NCI-H1105 (cell line): ENCODE data around the gene GAN.

Experiments
- DNase-seq: peaks from one replicate; lab custom pipeline; 2025; lab: John Stamatoyannopoulos, UW

Gene GAN

DNA sequence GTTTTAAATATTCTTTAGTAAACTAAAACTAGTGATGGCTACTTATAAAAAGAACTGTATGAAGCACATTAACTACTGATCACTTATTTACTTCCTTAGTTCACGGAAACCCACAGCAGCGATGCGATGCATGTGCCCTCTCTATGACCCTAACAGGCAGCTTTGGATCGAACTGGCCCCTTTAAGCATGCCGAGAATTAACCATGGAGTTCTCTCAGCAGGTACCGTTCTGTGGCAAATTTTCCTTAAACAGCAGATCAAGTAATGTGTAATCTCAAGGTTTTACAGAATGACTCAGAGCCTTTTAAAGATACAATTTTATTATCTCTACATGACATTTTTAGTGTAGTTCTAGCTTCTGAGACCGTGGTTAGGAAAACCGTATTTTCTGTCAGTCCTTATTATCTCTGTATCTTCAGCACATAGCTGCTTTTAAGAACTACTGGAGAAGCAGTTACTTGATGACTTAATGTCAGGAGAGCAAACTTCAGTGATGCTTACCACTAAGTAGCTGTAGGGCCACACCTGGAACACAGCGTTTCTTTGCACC, 43.0 kb downstream of the GAN start:
- DNase-seq: no peak

DNA sequence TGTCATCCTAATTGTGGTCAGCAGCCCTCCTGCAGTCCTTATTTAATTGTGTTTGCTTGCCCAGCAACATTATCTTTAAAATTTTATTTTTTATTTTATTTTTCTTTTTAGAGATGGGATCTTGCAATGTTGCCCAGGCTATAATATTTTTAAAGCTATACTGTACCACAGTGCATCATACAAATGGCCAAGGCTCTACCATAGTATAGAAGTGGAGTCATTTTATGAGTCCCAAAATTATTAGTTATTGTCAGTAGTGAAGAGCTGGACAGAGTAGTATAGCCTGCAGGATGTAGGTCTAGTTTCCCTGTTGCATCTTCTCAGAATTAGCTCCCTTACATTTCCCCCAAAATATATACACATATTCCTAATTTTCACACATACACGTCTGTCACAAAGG, 44.1 kb downstream of the GAN start:
- DNase-seq: no peak

DNA sequence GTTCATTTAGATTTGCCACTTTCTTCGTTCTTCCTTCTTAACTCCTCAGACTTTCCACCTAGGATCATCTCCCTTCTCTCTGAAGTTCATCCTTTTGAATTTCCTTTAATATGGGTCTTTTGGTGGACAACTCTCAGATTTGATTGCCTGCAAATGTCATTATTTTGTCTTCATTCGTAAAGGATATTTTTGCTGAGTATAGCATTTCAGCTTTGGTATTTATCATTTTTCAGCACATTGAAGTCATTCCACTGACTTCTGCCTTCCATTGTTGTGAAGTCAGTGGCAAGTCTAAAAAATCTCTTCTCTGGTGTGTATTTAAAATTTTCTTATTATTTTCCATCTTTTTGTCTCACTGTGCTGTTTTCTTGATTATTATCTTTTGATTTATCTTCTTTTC, 45.4 kb downstream of the GAN start:
- DNase-seq: no peak

DNA sequence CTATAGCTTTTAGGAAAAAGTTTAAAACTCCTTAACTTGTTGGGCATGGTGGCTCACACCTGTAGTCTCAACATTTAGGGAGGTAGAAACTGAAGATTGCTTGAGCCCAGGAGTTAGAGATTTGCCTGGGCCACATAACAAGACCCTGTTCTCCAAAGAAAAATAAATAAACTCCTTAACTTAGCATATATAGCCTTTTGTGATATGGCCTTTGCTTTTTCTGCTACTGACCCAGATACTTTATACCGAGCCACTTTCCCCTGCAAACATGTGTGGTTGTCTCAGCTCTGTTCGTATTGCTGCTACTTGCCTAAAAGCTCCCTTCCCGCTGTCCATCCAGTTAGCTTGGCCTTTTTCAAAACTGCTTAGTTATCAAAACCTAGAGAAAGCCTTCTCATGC, 51.0 kb downstream of the GAN start:
- no peak for DNase-seq

DNA sequence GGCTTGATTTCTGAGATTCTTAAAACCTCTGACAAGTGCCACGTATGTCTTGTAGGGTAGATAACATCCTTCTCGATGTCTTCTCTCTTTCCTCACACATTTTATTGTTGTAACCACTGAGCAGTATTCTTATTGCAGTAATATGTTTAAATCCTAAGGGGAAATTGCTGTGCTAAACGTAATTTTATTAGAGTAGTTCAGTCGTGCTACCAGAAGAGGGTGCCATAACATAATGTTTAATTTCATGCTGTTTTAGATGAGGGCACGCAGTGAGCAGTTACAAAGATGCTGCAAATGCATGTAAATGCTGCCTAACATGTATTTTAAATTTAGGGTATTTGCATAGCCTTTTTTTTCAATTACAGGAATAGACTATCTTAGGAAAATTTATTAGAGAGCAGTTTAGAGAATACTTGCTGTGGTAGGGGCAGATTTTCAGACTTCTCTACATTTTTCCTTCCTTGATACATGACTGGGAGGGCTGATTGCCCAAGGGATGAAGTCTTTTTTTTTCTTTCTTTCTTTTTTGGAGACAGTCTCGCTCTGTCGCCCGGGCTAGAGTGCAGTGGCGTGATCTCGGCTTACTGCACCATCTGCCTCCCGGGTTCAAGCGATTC, 51.7 kb downstream of the GAN start:
- DNase-seq: no peak

DNA sequence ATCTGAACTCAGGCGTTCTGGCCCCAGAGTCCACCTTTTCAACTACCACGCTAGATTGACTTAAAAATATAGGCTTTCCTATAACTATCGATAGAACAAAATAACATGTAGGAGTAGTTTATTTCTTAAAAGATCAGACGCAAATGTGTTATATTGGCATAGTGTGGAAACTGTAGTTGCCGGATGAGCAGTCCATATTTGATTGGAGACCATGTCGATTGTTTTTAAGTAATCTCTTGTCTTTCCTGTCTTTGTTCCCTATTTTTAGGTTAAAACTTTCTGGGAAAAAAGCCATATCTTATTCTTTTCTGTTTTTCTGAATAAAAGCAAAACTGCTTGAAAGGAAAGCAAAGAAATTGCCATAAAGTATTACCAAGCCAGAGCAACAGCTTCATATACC, 53.1 kb downstream of the GAN start:
- no peak for DNase-seq

DNA sequence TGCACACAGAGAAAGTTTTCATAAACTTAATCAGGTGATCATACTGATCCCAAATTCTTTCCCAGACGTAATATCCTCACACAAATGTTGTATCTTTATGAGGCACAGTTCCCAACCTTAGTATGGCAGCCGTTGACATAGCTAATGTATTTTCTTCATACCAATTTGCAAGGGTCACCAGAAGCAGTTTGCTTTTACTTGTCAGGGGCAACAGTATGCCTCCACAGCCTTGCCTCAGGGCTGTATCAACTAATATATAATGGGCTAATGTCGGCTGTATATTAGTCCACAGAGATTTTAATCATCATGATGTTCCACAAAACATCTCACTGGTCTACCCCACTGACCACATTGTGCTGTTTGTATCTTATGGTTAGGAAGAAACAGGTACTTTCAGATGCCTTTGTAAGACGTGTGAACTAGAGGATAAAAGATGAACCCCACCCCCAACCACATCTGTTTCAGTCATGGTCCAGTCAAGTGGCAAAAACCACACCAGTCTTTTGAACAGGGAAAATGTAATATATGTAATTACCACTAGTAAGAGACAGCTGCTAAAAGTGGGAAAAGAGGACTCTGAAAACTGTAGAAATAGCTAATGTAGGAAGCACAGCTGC, 55.2 kb downstream of the GAN start:
- DNase-seq: no peak

DNA sequence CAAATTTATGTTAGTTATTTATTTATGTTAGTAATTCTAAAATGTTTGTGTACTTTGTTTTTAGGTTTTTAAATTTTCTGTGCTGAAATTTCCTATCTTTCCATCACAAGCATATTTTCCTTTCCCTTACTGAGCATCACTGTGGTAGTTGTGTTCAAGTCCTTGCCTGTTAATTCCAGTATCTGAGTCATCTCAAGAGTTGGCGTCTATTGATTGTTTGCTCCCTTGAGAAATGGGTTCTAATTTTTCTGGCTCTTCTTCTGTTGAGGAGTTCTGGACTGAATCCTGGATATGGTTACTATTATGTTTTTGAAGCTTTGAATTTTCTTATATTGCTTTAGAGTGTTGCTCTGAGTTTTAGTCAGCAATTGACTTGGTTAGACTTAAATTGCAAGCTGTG, 56.3 kb downstream of the GAN start:
- no peak for DNase-seq

DNA sequence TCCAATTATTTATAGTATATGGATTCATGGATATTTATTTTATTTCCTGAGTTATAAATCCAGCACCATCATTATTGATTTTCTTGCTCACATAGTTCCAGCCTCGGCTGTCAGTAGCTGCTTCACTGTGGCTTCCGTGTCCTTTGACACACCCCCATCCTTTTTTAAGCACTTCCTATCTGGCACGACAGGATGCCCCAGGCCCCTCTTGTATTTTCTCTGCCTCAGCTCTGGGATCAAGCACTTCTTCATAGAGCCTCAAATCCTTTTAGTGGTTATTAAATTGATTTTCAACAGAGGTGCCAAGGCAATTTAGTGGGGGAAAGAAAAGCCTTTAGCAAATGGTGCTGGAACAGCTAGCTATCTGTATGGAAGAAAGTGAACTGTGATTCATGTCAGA, 59.8 kb downstream of the GAN start:
- DNase-seq: no peak

DNA sequence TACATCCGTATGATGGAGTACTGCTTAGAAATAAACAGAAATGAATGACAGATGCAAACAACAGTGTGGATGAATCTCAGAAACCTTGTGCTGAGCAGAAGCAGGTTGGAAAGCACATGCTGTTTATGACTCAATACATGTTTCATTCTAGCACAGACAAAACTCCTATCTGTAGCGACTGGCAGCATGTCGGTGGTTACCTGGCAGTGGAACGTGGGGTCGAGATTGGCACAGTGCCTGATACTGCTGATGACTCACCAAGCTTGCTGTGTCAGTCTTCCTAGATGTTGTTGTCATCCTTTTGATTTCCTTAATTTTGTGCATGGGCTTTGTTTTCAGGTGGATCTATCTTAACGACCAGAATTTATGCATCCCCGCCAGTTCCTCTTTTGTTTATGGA, 62.1 kb downstream of the GAN start:
- DNase-seq: no peak

DNA sequence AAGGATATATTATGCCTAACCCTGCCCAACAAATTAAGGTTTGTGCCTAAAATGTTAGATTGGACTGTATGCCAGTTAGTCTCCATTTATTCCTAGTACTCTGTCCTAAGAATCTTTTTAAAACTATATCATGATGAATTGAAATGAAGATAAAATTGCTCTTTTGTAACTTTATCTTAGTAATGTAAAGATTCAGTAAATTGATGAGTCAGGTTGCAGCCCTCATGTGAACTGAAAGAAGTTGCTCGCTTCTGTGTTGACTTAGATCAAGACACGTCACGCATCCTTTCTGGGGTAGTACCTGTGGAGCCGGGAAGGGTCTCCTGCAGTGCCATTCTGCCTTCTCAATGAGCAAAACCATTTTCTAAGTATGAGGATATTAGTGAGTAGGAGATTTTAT, 63.3 kb downstream of the GAN start:
- no peak for DNase-seq

DNA sequence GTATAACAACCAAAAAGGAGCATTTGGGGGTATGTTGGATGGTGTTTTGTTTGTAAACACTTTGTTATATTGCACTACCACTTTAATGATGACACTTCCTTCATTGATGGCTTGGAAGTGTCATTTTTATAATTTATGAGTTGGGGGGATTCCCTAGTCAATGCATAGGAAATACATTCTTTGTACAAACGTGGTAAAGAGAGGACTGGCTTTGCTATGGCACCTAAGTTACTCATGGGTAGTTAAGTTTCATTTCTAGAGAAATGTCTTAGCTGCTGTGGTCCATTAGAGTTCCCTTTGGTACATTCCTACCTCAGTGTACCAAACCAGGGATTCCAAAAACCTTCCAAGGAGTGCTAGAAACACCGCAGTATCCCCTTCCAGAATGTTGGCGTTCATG, 66.2 kb downstream of the GAN start:
- DNase-seq: no peak

DNA sequence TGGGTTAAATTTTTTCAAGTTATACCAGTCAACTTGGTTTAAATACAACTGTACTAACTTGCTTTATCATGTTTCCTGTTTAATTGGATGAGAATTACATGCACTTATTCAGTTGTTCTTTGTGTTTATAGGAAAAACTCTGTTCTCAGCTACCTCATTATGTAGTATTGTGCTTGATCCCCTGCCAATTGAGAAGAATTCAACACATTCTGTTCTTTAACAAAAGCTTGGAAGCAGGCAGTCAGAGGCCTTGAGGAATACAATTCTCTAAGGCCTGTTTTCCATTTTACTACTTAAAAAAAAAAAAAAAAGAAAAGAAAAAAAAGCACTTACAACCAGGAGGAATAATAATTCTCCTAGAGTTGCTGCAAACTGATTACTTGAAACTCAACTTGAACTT, 69.2 kb downstream of the GAN start:
- DNase-seq: no peak

DNA sequence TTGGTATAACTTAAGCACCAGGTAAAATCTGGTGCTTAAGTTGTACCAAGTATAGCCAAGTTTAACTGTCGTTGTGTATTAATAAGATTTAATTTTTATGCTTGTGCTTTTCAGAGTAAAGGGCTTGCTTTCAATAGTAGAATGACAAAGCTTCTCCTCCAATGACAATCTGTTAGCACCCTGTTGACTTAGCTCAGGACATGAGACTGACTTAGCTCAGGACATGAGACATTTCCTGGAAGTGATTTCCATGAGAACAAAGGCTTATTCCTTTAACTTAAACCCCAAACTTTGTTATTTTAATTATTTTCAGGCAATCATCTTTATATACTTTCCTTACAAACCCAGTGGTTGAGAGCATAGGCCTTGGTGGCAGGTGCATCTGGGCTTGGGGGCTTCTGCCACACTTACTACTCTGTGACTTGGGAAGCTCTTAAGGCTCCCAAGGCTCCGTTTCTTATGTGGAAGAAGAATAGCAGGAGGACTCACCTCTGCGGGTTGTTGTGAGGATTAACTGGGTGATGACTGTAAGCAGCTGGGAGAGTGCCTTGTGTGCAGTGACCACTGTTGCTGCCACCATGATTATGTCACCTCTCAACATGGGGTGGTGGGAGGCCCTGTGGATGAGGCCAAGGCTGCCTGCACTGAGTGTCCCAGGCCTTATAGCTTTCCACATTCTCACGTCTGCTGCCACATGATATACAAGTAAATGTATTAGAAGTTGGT, 70.4 kb downstream of the GAN start:
- DNase-seq: no peak

DNA sequence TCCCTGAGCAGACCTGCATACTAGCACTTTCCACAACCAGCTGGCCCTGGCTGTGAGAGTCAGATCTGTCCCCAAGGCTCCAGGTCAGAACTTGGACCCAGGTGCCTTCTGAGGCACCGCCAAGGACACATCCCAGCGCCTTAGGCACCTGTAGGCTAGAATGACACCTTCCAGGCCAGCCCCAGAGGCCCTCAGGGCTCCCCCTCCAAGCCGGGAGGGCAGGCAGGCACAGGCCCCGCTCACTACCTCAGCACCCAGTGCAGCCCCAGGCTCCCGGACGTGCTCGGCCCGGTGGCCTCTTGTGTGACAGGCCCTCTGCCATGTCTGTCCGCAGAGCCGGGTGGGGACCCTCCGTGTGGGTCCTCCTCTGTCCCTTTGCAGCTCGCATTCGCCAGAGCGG, 73.6 kb downstream of the GAN start:
- DNase-seq: no peak

DNA sequence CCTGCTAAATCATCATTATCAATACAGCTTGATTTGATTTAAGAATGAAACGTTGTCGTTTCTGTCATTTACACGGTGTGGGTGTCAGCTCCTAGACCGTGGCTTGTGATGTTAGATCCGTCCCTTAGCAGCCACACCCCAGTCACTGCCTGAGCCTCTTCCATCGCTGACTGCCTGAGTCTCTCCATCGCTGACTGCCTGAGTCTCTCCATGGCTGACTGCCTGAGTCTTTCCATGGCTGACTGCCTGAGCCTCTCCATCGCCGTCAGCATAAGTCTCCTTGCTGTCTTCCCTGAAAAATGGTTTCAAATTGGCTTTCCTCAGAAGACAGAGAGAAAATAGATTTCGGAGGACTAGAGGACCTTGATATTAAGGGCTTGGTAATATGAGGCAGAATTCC, 76.1 kb downstream of the GAN start:
- DNase-seq: no peak

DNA sequence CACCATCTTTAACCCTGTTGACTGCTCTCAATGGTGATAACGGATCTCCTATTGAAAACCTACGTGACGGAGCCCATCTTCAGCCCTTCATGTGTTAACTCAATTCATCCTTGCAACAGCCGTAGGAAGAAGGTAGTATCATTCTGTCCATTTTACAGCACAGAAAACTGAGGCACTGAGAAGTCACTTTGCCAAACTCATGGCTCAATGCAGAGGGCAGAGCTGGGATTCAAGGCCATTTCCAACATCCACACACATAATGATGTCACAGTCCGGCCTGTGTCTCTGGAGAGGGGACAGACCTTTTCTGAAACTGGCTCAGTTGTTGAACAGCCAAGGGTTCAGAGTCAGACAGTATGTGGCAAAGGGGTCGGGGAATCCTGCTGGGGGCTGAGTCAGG, 77.2 kb downstream of the GAN start:
- no peak for DNase-seq

DNA sequence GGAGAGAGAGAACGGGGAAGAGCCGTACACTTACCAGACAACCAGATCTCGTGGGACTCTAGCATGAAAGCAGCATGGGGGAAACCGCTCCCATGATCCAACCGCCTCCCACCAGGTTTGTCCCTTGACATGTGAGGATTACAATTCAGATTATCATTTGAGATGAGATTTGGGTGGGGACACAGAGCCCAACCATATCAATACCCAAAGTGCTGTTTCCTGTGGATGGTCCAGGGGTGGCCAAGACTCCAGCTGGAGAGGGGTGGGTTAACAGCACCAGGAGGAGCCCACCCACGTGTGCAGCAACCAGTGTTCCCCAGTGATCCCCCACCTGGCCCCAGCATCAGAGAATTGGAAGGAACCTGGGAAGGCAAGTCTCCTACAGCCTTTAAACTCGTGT, 79.7 kb downstream of the GAN start:
- DNase-seq: no peak

DNA sequence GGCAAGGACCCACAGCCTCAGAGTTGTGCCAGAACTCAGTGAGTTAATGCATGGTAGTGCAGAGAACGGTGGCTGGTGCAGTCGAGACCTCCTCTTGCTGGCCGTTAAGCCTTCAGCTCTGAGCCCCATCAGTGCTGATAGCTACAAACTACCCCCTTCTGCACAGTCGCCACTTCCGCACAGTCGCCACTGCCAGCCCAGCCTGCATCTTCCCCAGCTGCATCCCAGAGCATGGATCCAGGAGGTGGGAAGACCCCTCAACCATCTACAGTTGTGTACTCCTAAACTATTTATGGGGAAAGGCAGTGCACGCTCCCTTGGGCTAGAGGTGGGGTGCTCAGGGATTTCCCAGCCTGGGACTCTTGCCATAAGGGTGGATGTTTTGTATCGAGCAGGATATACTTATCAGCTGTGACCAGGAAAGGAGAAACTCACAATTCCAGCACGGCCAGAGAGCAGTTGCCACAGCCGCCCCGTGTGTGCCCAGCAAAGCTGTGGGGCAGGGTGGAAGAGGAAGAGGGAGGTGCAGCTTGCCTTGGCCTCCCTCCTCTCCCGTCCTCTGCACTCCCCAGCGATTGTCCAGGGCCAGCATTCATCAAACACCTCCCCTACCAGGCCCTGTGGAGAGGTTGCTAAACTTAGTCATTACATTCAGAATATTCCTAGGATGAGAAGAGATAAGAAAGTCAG, 80.3 kb downstream of the GAN start:
- DNase-seq: no peak

DNA sequence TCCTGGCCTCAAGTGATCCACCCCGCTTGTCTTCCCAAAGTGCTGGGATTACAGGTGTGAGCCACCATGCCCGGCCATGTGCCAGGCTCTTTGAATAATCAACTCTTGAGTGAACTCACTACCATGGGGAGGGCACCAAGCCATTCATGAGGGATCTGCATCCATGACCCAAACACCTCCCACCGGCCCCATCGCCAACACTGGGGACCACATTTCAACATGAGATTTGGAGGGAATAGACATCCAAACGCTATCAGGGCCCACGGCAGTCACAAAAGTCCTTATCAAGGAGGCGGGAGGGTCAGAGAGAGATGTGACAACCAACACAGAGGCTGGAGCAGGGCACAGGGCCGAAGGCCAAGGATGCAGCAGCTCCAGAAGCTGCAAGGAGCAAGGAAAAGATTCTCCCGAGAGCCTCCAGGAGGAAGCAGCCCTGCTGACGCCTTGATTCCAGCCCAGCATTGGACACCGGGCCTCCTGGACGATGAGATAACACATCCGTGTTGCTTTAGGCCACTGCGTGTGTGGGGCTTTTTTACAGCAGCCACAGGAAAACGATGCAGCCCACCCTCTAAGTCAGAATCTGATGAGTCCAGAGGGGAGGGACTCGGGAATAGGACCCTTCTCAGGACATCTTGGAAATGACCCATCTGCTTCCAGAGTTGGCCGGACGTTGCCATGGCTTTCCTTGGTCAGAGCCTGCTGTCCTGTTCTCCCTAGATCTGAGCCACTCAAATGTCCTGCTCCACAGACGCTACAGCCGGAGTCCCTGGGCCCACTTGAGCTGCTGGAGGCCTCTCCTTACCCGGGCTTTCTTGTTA, 82.5 kb downstream of the GAN start:
- no peak for DNase-seq

DNA sequence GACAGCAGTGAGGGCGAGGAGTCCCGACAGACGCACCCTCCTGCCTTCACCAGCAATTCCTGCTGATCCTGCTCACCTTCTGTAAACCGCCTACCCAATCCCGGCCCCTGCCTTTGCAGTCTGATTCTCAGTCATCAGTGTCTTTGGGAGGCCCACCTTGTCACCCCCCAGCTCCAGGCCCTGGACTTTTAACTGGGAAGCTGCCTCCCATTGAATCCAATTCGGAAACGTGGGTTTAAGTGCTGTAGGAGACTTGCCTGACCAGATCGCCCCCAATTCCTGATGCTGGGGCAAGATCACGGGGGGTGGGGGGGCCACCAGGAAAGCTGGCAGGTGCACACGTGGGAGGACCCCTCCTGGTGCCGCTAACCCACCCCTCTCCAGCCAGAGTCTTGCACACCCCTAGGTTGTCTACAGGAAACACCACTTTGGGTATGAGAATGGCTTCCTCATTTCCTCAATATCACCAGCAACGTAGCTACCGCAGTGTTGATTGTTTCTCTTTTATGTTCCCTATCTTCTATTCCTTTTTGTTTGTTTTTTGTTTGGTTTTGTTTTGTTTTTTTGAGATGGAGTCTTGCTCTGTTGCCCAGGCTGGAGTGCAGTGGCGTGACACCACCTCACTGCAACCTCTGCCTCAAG, 83.2 kb downstream of the GAN start:
- DNase-seq: no peak

DNA sequence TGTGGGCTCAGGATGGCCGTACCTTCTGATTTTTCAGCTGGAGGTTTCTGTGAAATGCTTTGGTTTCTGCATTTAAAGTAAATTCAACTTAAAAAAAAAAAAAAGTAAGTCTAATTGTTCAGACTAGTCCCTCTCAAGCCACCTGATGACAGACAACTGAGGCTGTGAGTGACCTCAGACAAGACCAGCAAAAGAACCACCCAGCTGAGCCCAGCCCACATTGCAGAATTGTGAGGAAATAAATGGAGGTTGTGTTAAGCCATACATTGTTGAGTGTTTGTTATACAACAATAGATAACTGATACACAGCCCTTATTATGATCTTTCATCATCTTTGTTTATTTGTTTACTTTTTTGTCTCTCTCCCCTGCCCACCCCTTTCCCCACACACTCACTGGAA, 85.1 kb downstream of the GAN start:
- DNase-seq: no peak
